CD4-positive, alpha-beta T cell (primary cell): ENCODE measurements around the gene LRPAP1. TPM values are rescaled to one million over a fixed set of nuclear protein-coding genes. Genes with fewer than 3 reads are reported as not detected.

Experiments used
- ATAC-seq: fragments of 200-7000 bp; cut with Tn5 transposase; one replicate; pipeline ENCODE4 v1.10.0; 2022; ENCODE audit warnings: mild to moderate bottlenecking; ENCODE audit not compliant: poor library complexity
- CTCF ChIA-PET: fragments of 350-600 bp; sonication (Branson Sonifier 250); formaldehyde crosslinking; loops from one replicate; lab custom pipeline; 2021; ENCODE audit warnings: antibody characterized with exemption, inconsistent platforms; lab: Charles Lee
- POLR2A ChIA-PET: fragments of 350-600 bp; sonication (Branson Sonifier 250); formaldehyde crosslinking; loops from one replicate; lab custom pipeline; 2021; ENCODE audit warnings: antibody characterized with exemption, inconsistent platforms; lab: Charles Lee
- DNase-seq, 14 experiments: peaks; one replicate each; pipeline ENCODE4 v3.0.0-alpha.2; 2013 to 2020; ENCODE audit warnings: mixed read lengths in 2 of 14
- H3K27ac ChIP-seq, 2 donors: one replicate each; pipeline versions ENCODE4 v1.5.1 to v1.7.0; 2013; ENCODE audit warnings: low read length in 2 of 2, low read depth in 1 of 2, mild to moderate bottlenecking in 1 of 2
- H3K27me3 ChIP-seq, 2 experiments: 1 replicate in 1 of 2; 2 replicates in 1 of 2; pipeline versions ENCODE4 v1.6.1 to v1.7.0; 2013; ENCODE audit warnings: low read length in 2 of 2, control low read depth in 1 of 2, mild to moderate bottlenecking in 1 of 2, moderate library complexity in 1 of 2; ENCODE audit not compliant: insufficient read depth in 2 of 2, control insufficient read depth in 1 of 2
- H3K36me3 ChIP-seq: one replicate; pipeline ENCODE4 v1.6.1; 2013; ENCODE audit warnings: low read length, control low read depth; ENCODE audit not compliant: insufficient read depth
- H3K4me1 ChIP-seq: one replicate; pipeline ENCODE4 v1.6.1; 2013; ENCODE audit warnings: low read length, control low read depth; ENCODE audit not compliant: insufficient read depth
- H3K4me3 ChIP-seq: one replicate; pipeline ENCODE4 v1.5.1; 2013; ENCODE audit warnings: mild to moderate bottlenecking, low read length, moderate library complexity
- H3K9me3 ChIP-seq, 2 experiments: 1 replicate in 1 of 2; 2 replicates in 1 of 2; pipeline versions ENCODE4 v1.6.1 to v1.7.0; 2013; ENCODE audit warnings: low read length in 2 of 2, mild to moderate bottlenecking in 2 of 2, control low read depth in 1 of 2, moderate library complexity in 1 of 2; ENCODE audit not compliant: control insufficient read depth in 1 of 2, insufficient read depth in 1 of 2
- H3K27ac Mint-ChIP-seq: one replicate; pipeline ENCODE4 v1.8.0; 2020; ENCODE audit warnings: mixed read lengths
- H3K27me3 Mint-ChIP-seq: one replicate; pipeline ENCODE4 v1.8.0; 2021; ENCODE audit warnings: mixed read lengths
- H3K36me3 Mint-ChIP-seq: one replicate; pipeline ENCODE4 v1.8.0; 2021; ENCODE audit warnings: low read depth, mixed read lengths
- H3K4me1 Mint-ChIP-seq: one replicate; pipeline ENCODE4 v1.8.0; 2021; ENCODE audit warnings: low read depth, mixed read lengths
- H3K4me3 Mint-ChIP-seq: one replicate; pipeline ENCODE4 v1.8.0; 2020; ENCODE audit warnings: mild to moderate bottlenecking, mixed read lengths
- H3K9me3 Mint-ChIP-seq: one replicate; pipeline ENCODE4 v1.8.0; 2020; ENCODE audit warnings: mixed read lengths
- CTCF ChIP-seq: fragments of 200-600 bp; IDR thresholded peaks from one replicate; pipeline ENCODE4 v1.8.0; 2022; ENCODE audit warnings: antibody characterized with exemption, mild to moderate bottlenecking
- intact Hi-C, 2 experiments: fragments of 100-400 bp; cut with DNase I in 1 of 2; cut with micrococcal nuclease in 1 of 2; formaldehyde crosslinking; loops; one replicate each; pipeline versions ENCODE4 v1.15.1 to v1.9.0; 2023 to 2025; cut with DNase I, micrococcal nuclease
- total RNA-seq, 174 experiments: library from RNA in 2 of 174; stranded (reverse) in 2 of 174; gene quantifications; one replicate each; pipeline ENCODE4 v1.2.3 and lab custom pipeline; 2021 to 2026

LRPAP1 gene
- total RNA-seq, 2 experiments from 2014 or later = 84.2 to 88.0 TPM

DNA sequence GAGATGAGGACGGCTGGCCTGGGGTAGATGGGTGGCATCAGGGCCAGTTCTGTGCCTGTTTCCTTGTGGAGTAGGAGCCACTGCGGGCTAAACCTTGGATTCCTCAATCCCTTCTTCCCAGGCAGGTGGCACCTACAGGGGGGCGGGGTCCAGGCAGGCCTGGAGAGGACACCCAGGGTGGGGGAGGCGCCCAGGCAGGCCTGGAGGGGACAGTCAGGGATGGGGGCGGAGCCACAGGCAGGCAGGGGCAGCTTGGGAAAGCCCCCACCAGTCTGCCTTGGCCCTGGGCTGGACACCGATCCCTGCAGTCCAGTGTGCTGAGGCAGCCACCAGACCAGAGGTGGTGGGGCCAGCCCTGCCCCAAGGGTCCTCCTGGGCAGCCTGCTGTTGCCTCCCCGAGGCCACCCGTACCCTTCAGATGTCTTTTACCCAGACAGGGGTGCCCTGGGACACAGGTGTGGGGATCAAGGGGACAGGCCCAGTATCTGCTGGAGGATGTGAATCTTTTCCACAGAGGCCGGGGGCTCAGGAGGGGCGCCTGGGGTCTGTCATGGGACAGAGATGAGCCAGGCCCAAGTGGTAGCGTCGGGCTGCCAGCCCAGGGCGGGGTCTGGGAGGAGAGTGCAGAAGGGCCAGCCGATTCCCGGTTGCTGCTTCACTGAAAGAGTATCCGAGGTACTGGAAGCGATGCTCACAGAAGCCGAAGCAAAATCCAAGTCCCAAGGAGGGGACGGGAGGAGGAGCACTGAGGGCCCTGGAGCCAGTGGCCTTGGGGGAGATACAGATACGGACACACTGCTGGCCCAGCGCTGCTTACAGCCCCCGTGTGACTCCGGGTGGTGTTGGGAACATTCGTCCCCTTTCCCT, 34.5 kb downstream of the LRPAP1 start:
- no peak overlapping the region for H3K4me3 ChIP-seq
- CTCF ChIA-PET = no interaction called here
- TF ChIP-seq CTCF = no peak
- no peaks in the 10 kb centered on the region for H3K9me3 Mint-ChIP-seq
- H3K4me1 ChIP-seq = no peaks in the 10 kb centered on the region
- no peak overlapping the region for H3K4me3 Mint-ChIP-seq
- intact Hi-C loops = no loop called here
- POLR2A ChIA-PET = no interaction called here
- H3K36me3 Mint-ChIP-seq = peaks cover 6% of the 10 kb centered on the region
- H3K27me3 ChIP-seq = peaks cover 13 to 29% of the 10 kb centered on the region in 2 experiments
- no peak overlapping the region for H3K27ac Mint-ChIP-seq
- DNase-seq (no peak), ATAC-seq (no peak)
- peaks cover 12% of the 10 kb centered on the region for H3K36me3 ChIP-seq
- H3K27ac ChIP-seq = no peak overlapping the region
- H3K4me1 Mint-ChIP-seq = no peaks in the 10 kb centered on the region
- peaks cover 0 to 16% of the 10 kb centered on the region in 2 experiments for H3K9me3 ChIP-seq
- H3K27me3 Mint-ChIP-seq = no peaks in the 10 kb centered on the region

DNA sequence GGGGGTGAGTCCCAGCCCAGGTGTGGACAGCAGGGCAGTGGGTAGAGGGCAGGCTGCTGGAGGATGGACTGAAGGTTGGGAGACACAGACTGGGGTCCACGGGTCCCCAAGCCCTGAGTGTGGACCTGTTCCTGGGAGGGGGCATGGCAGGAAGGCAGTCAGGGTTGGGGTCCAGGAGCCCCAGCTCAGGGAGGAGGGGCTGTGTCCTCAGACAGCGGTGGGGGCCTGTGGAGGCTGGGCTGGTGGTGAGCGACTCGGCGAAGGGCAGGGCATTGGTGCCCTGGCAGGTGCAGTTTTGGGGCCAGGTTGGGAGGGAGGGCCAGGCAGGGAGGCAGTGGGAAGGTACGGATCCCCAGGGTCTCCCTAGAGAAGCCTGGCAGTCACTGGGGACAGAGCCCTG, 35.1 kb downstream of the LRPAP1 start:
- Mint-ChIP-seq H3K36me3 (peaks cover 6% of the 10 kb centered on the region), H3K9me3 (no peaks in the 10 kb centered on the region), H3K4me1 (no peaks in the 10 kb centered on the region), H3K27me3 (peaks cover 3% of the 10 kb centered on the region), H3K27ac (no peak overlapping the region), H3K4me3 (no peak overlapping the region)
- CTCF ChIA-PET = no interaction called here
- Histone ChIP-seq H3K9me3 (peaks cover 0 to 16% of the 10 kb centered on the region in 2 experiments), H3K27me3 (peaks cover 13 to 33% of the 10 kb centered on the region in 2 experiments), H3K36me3 (peaks cover 5% of the 10 kb centered on the region), H3K4me1 (no peaks in the 10 kb centered on the region), H3K27ac (no peak overlapping the region), H3K4me3 (no peak overlapping the region)
- POLR2A ChIA-PET = no interaction called here
- TF ChIP-seq CTCF = no peak
- ATAC-seq = no peak
- no peak for DNase-seq
- intact Hi-C loops = no loop called here

DNA sequence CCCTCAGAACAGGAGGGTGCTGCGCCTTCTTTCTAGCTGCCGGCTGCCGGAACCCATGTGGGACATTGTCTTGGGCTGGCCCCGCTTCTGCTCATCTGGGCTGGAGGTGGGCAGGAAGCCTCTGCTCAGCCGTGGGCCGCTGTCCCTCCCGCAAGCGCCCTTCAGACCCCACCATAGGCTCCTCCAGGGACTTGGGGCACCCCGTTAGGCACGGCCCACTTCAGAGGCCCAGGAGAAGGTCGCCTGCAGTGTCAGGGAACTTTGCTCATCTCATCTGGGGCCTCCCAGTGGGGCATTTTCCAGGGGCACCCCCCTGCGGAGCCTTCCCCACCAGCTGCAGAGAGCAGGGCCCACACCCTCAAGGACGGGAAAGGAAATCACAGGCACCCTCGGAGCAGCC, 36.2 kb downstream of the LRPAP1 start:
- ChIA-PET CTCF (no interaction called here), POLR2A (no interaction called here)
- no peaks in the 10 kb centered on the region for H3K36me3 Mint-ChIP-seq
- H3K4me1 Mint-ChIP-seq = no peaks in the 10 kb centered on the region
- TF ChIP-seq CTCF = no peak
- no peaks in the 10 kb centered on the region for H3K9me3 Mint-ChIP-seq
- no peak overlapping the region for H3K4me3 ChIP-seq
- H3K4me3 Mint-ChIP-seq = no peak overlapping the region
- H3K27ac Mint-ChIP-seq = no peak overlapping the region
- peaks cover 15 to 38% of the 10 kb centered on the region in 2 experiments for H3K27me3 ChIP-seq
- no peaks in the 10 kb centered on the region for H3K36me3 ChIP-seq
- H3K27me3 Mint-ChIP-seq = peaks cover 14% of the 10 kb centered on the region
- ATAC-seq (no peak), DNase-seq (no peak)
- H3K9me3 ChIP-seq = peaks cover 0 to 16% of the 10 kb centered on the region in 2 experiments
- intact Hi-C loops = no loop called here
- no peak overlapping the region for H3K27ac ChIP-seq
- no peaks in the 10 kb centered on the region for H3K4me1 ChIP-seq
